ENCODE data around the gene C15orf39. TPM values are rescaled to one million over a fixed set of nuclear protein-coding genes. Genes with fewer than 3 reads are reported as not detected.
A peak's percentile ranks its signal among the peaks of the same experiment; 100 is the strongest.
"Not testable (repeated sequence)": the region's sequence is repeated elsewhere in the genome, so short reads cannot be mapped to it uniquely, and the experiment has no call there.

Gene C15orf39
- 23.1 TPM for total RNA-seq

GRCh38 chr15:75201616-75202250 is at the start of gene C15orf39:
Gene C15orf39 (plus strand): TSS chr15:75201882. CDS start chr15:75206049, 4,167 bp downstream.
- ATAC-seq = peak; percentile 70

- no peak for ATAC-seq
Measured at GRCh38 chr15:75152382-75153079, 49.2 kb upstream of the C15orf39 start.

- ATAC-seq = no peak
Measured at GRCh38 chr15:75153087-75153486, 48.6 kb upstream of the C15orf39 start.

GRCh38 chr15:75153565-75154276 is 48.0 kb upstream of the C15orf39 start:
- ATAC-seq = no peak

- ATAC-seq = no peak
Measured at GRCh38 chr15:75154461-75155062, 47.1 kb upstream of the C15orf39 start.

GRCh38 chr15:75156326-75157215 is 45.1 kb upstream of the C15orf39 start:
- peak; percentile 15 for ATAC-seq

GRCh38 chr15:75158402-75158801 is 43.3 kb upstream of the C15orf39 start:
- ATAC-seq = no peak

- no peak for ATAC-seq
Measured at GRCh38 chr15:75159244-75159643, 42.4 kb upstream of the C15orf39 start.

GRCh38 chr15:75161106-75161916 is 40.4 kb upstream of the C15orf39 start:
- no peak for ATAC-seq

GRCh38 chr15:75161917-75162414 is 39.7 kb upstream of the C15orf39 start:
- ATAC-seq = no peak

GRCh38 chr15:75163150-75163564 is 38.5 kb upstream of the C15orf39 start:
- ATAC-seq = no peak

GRCh38 chr15:75164625-75165350 is 36.9 kb upstream of the C15orf39 start:
- ATAC-seq = no peak

GRCh38 chr15:75166489-75167063 is 35.1 kb upstream of the C15orf39 start:
- ATAC-seq = not testable (repeated sequence)

GRCh38 chr15:75167588-75168350 is 33.9 kb upstream of the C15orf39 start:
- ATAC-seq = peak; percentile 45

- no peak for ATAC-seq
Measured at GRCh38 chr15:75168374-75168773, 33.3 kb upstream of the C15orf39 start.

GRCh38 chr15:75170203-75170602 is 31.5 kb upstream of the C15orf39 start:
- ATAC-seq = no peak

GRCh38 chr15:75170711-75171341 is 30.9 kb upstream of the C15orf39 start:
- no peak for ATAC-seq

GRCh38 chr15:75171408-75171807 is 30.3 kb upstream of the C15orf39 start:
- no peak for ATAC-seq

All from esophagus mucosa (tissue), 1 donor.